PC-9 (cell line): Measurements from ENCODE around the gene SCAMP3. TPM values are rescaled to one million over a fixed set of nuclear protein-coding genes. Genes with fewer than 3 reads are reported as not detected.

Source experiments
- BruUV-seq: library from RNA; stranded (reverse); fragments of 400-500 nt; replicated peaks from 2 replicates; lab custom pipeline; 2021; lab: Mats Ljungman, UMichigan
- CTCF ChIA-PET: fragments of 300-600 bp; sonication (Branson Sonifier 250); formaldehyde crosslinking; loops from one replicate; lab custom pipeline; 2022; ENCODE audit warnings: antibody characterized with exemption; lab: Charles Lee
- POLR2A ChIA-PET: fragments of 300-600 bp; sonication (Branson Sonifier 250); formaldehyde crosslinking; loops from one replicate; lab custom pipeline; 2022; ENCODE audit warnings: antibody characterized with exemption; ENCODE audit not compliant: unreplicated experiment; lab: Charles Lee
- DNase-seq, 2 experiments: peaks; one replicate each; pipeline versions ENCODE4 v3.0.0 to v3.0.0-alpha.2; 2015 to 2022; ENCODE audit warnings: mixed read lengths in 1 of 2
- H2AFZ ChIP-seq: fragments of 200-600 bp; sonication (generic); 2 replicates; pipeline ENCODE4 v1.8.1; 2017; ENCODE audit warnings: antibody characterized with exemption
- H3F3A ChIP-seq: fragments of 200-600 bp; sonication (generic); 2 replicates; pipeline ENCODE4 v1.8.1; 2017; ENCODE audit warnings: antibody characterized with exemption, mild to moderate bottlenecking, low read depth; ENCODE audit not compliant: insufficient read depth
- H3K27ac ChIP-seq: fragments of 200-600 bp; sonication (generic); 2 replicates; pipeline ENCODE4 v1.6.1; 2016; ENCODE audit warnings: mixed run types
- H3K27me3 ChIP-seq: fragments of 200-600 bp; sonication (generic); 2 replicates; pipeline ENCODE4 v1.6.1; 2016; ENCODE audit warnings: low read depth, mixed run types; ENCODE audit not compliant: insufficient read depth
- H3K36me3 ChIP-seq: fragments of 200-600 bp; sonication (generic); 2 replicates; pipeline ENCODE4 v1.6.1; 2016; ENCODE audit warnings: low read depth, mixed run types
- H3K4me1 ChIP-seq: fragments of 200-600 bp; sonication (generic); replicated peaks from 2 replicates; pipeline ENCODE4 v1.6.1; 2016; ENCODE audit warnings: mixed run types; ENCODE audit not compliant: insufficient read depth
- H3K4me2 ChIP-seq: fragments of 200-600 bp; sonication (generic); 2 replicates; pipeline ENCODE4 v1.6.1; 2017; ENCODE audit warnings: mixed run types
- H3K4me3 ChIP-seq: fragments of 200-600 bp; sonication (generic); 2 replicates; pipeline ENCODE4 v1.6.1; 2016; ENCODE audit warnings: mixed run types
- H3K79me2 ChIP-seq: fragments of 200-600 bp; sonication (generic); 2 replicates; pipeline ENCODE4 v1.6.1; 2017; ENCODE audit warnings: low read depth, mixed run types
- H3K9me2 ChIP-seq: fragments of 200-600 bp; sonication (generic); 2 replicates; pipeline ENCODE4 v1.8.1; 2017; ENCODE audit warnings: mild to moderate bottlenecking; ENCODE audit not compliant: insufficient read depth
- H3K9me3 ChIP-seq: fragments of 200-600 bp; sonication (generic); 2 replicates; pipeline ENCODE4 v1.8.1; 2016; ENCODE audit warnings: low read depth; ENCODE audit not compliant: insufficient read depth
- H4K20me1 ChIP-seq: fragments of 200-600 bp; sonication (generic); 2 replicates; pipeline ENCODE4 v1.8.1; 2017; ENCODE audit not compliant: insufficient read depth
- EZH2 ChIP-seq: fragments of 200-600 bp; sonication (generic); IDR thresholded peaks from 2 replicates; pipeline ENCODE4 v1.8.0; 2017; ENCODE audit warnings: antibody characterized with exemption, low read depth
- intact Hi-C: fragments of 100-400 bp; cut with micrococcal nuclease; formaldehyde crosslinking; loops from one replicate; pipeline ENCODE4 v1.10.0; 2022; ENCODE audit not compliant: unreplicated experiment
- total RNA-seq: library from RNA; stranded (reverse); gene quantifications from 2 replicates; pipeline ENCODE4 v1.2.3, GENCODE V29; 2021
- TF ChIP-seq, protein P1 (sequence below): fragments of 200-600 bp; sonication (generic); conservative IDR thresholded peaks from 2 replicates; pipeline ENCODE4 v1.6.1; 2017; ENCODE audit warnings: mixed run types, antibody characterized with exemption, mild to moderate bottlenecking, moderate library complexity

Gene SCAMP3
- total RNA-seq, 1 experiment from 2014 or later = 64.1 TPM

DNA sequence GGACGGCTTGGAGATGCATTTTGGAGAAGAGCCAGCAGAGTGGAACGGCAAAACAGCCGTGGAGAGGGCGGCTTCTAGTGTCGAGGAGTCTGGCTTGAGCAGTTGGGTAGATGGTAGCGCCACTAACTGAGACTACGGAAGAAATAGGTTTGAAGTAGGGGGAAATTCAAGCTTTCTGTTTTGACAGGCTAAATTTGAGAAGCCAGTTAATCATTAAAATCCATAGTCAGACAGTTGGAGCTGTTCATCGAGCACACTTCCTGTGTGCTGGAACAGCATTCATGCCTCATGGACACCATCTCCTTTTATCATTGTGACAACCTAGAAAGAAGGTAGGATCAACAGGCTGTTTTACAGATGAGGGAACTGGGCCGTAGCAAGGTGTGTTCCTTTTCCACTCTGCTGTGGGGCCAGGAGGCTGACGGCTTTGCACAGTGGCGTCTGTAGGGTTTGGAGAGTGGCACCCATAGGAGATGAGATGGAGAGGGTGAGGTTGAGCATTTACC lies 42.5 kb upstream of the SCAMP3 start:
- H3K9me3 ChIP-seq = no peaks in the 10 kb centered on the region
- no peak for DNase-seq
- TF ChIP-seq, protein P1, sequence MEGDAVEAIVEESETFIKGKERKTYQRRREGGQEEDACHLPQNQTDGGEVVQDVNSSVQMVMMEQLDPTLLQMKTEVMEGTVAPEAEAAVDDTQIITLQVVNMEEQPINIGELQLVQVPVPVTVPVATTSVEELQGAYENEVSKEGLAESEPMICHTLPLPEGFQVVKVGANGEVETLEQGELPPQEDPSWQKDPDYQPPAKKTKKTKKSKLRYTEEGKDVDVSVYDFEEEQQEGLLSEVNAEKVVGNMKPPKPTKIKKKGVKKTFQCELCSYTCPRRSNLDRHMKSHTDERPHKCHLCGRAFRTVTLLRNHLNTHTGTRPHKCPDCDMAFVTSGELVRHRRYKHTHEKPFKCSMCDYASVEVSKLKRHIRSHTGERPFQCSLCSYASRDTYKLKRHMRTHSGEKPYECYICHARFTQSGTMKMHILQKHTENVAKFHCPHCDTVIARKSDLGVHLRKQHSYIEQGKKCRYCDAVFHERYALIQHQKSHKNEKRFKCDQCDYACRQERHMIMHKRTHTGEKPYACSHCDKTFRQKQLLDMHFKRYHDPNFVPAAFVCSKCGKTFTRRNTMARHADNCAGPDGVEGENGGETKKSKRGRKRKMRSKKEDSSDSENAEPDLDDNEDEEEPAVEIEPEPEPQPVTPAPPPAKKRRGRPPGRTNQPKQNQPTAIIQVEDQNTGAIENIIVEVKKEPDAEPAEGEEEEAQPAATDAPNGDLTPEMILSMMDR = no peak
- no peak for TF ChIP-seq EZH2
- H3F3A ChIP-seq = peaks cover 16% of the 10 kb centered on the region
- 0 out of 2 replicates have a peak, but pooled peaks cover 6% of the 10 kb centered on the region for H3K9me2 ChIP-seq
- POLR2A ChIA-PET = interaction anchor here (0.6 kb wide), 1 partner anchor 64 kb away, joined by 4 read pairs; a partner anchor contains a TSS
- no peak overlapping the region for H2AFZ ChIP-seq
- H3K79me2 ChIP-seq = peaks cover 9% of the 10 kb centered on the region
- intact Hi-C loops = loop anchor here (5.0 kb wide), 1 partner anchor 42 kb away; the partner anchor contains the start of gene SCAMP3
- no peaks in the 10 kb centered on the region for H3K36me3 ChIP-seq
- CTCF ChIA-PET = no interaction called here
- no peaks in the 10 kb centered on the region for H3K27me3 ChIP-seq
- no peak overlapping the region for H3K4me2 ChIP-seq
- H3K4me1 ChIP-seq = peaks cover 8% of the 10 kb centered on the region; the same call in 1 of the 2 replicates
- H3K27ac ChIP-seq = no peak overlapping the region
- no TSS peak for BruUV-seq
- no peak overlapping the region for H3K4me3 ChIP-seq
- no peaks in the 10 kb centered on the region for H4K20me1 ChIP-seq

DNA sequence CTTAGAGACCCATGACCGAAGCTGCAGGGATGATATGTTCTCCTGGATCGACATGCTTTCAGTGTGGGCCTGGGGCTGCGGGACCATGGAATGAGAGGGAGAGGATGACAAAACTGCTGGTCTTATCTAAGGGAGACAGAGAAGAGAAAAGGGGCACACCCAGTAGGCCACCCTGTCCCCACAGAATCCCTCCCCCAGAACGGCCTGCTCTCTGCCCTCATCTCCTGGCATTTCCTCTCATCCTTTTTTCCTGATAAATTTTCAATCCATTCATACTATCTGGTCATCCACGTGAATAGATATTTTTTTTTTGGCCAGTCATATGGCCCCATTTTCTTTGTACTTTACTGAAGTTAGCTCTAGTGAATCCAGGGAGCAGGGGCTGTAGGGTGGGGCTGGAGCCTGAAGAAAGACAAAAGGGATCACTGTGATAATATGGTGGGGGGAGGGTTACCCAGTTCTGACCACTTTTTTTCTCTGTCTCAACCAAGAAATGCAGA lies 39.2 kb upstream of the SCAMP3 start, which contains the start of gene PKLR:
Gene PKLR, minus strand, starts transcription at position 97 of the 500 bp plus-strand sequence. Its CDS starts 43 bp downstream, at position 54.
- no peaks in the 10 kb centered on the region for H3K9me3 ChIP-seq
- no peaks in the 10 kb centered on the region for H3F3A ChIP-seq
- intact Hi-C loops = no loop called here
- no TSS peak for BruUV-seq
- H4K20me1 ChIP-seq = no peaks in the 10 kb centered on the region
- H3K9me2 ChIP-seq = no peaks in the 10 kb centered on the region
- H3K4me1 ChIP-seq = no peaks in the 10 kb centered on the region
- DNase-seq = no peak
- TF ChIP-seq, protein P1 = no peak
- no peak for TF ChIP-seq EZH2
- H3K27ac ChIP-seq = no peak within 1 kb of the TSS
- ChIA-PET CTCF (no interaction called here), POLR2A (interaction anchor here (0.6 kb wide), 1 partner anchor 812 kb away, joined by 3 read pairs; no protein-coding TSS in a partner anchor)
- no peak within 1 kb of the TSS for H2AFZ ChIP-seq
- no peaks in the 10 kb centered on the region for H3K36me3 ChIP-seq
- H3K4me3 ChIP-seq = no peak within 1 kb of the TSS
- no peak within 1 kb of the TSS for H3K4me2 ChIP-seq
- H3K27me3 ChIP-seq = no peaks in the 10 kb centered on the region
- H3K79me2 ChIP-seq = no peaks in the 10 kb centered on the region

DNA sequence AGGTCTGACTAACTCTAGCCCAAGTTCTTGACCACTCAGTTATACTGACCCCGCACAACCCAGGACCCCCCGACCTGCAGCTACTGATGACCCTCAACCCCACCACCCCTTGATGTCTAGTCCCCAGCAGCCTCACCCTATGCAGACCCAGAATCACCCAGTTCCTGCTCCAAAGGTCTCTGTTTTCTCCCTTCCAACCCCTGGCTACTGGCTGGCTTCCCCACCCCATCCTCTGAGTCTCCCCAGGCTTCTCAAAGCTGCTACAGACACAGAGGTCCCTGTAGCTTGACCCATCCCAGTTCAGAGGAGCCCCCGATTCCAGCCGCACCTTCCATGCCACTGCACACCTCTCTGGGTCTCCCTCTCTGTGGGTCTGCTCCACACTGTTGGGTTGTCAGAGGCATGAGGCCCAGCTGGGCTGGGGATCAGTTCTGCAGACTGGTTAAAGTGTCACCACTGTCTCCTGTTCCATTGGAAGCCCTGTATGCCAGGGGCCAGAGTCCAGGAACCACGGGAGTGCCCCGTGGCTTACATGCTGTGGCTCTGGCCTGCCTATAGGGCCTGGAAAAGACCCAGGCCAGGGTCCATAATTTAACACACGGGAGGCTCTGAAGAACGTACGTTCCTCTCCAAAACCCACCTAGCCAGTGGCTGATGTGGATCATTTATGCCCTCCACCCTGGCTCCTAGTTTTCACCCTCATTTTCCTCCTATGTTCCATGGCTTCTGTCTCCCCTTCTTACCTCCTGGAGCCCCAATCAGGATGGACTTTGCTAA lies 38.6 kb upstream of the SCAMP3 start:
- no peak overlapping the region for H3K27ac ChIP-seq
- TF ChIP-seq, protein P1 = no peak
- no peak for TF ChIP-seq EZH2
- no peaks in the 10 kb centered on the region for H3K36me3 ChIP-seq
- H3K9me3 ChIP-seq = no peaks in the 10 kb centered on the region
- no peak overlapping the region for H3K4me3 ChIP-seq
- H3K79me2 ChIP-seq = no peaks in the 10 kb centered on the region
- no peak overlapping the region for H2AFZ ChIP-seq
- H4K20me1 ChIP-seq = no peaks in the 10 kb centered on the region
- ChIA-PET CTCF (no interaction called here), POLR2A (no interaction called here)
- intact Hi-C loops = no loop called here
- no peaks in the 10 kb centered on the region for H3K9me2 ChIP-seq
- H3K4me2 ChIP-seq = no peak overlapping the region
- no peaks in the 10 kb centered on the region for H3F3A ChIP-seq
- no TSS peak for BruUV-seq
- no peaks in the 10 kb centered on the region for H3K27me3 ChIP-seq
- no peaks in the 10 kb centered on the region for H3K4me1 ChIP-seq
- DNase-seq = no peak
